DMS79 treated with DMSO at 0.1 percent for 48 hours (cell line): Measurements from ENCODE around the gene RADX.

ENCODE experiments used
- DNase-seq: peaks from one replicate; lab custom pipeline; 2025; lab: John Stamatoyannopoulos, UW

The RADX gene

DNA sequence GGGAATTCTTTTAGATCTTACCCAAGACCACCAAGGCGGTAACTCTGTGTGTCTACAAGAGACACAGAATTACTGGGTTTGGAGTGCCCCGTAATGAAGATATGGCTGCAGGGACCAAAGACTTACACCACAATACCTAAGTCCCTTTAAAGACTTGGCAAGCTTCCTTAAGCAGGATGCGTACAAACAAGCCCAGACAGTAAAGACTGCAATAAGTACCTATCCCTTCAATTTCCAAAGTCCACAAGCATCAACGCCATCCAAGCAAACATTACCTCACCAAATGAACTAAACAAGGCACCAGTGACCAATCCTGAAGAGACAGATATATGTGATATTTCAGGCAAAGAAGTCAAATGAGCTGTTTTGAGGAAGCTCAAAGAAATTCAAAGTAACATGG, 72.4 kb downstream of the RADX start:
- no peak for DNase-seq

DNA sequence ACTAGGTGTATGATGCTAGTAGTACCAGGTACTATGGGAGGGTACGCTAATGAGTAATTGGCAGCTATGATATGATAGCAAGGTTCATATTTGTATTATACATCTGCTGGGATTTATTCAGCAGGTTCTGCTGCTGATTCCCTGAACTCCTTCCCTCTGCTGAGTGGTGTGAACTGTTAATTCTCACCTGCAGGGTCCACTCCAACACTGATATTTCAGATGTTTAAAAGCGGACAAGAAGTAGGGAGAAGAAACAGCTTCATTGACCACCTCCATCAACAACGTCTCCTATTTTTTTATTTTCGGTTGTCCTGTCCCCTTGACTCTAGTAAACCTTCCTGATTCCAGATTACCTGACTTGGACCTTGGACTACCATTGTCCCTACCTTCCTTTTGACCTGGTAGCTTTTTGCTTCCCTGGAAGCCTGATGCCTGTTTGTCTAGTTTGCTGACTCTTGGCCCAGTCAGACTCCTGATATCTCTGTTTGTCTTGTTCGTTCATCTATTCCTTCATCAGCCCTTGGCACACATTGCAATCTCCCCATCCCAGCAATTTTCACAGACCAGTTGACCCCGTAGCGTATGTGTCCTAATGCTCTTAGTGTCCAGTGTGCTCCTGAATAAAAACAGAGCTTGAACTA, 80.8 kb downstream of the RADX start:
- DNase-seq = no peak

DNA sequence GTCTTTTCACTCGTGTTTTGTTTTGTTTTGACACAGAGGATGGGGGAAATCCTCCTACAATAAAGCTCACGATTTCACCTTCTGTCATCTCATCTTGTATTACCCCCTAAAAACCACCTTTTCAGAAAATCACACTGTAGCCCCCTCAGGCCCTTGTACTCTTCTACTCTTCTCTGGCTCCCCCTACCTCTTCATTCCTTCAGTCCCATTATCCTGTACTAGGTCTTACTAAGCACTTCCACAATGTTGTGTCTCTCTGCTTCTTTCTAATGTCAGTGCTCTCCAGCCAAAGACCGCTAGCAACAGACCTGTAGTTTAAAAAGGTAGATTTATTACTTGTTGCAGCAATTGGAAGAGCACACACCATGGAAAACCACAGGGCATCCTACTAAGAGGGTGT, 84.7 kb downstream of the RADX start:
- no peak for DNase-seq

DNA sequence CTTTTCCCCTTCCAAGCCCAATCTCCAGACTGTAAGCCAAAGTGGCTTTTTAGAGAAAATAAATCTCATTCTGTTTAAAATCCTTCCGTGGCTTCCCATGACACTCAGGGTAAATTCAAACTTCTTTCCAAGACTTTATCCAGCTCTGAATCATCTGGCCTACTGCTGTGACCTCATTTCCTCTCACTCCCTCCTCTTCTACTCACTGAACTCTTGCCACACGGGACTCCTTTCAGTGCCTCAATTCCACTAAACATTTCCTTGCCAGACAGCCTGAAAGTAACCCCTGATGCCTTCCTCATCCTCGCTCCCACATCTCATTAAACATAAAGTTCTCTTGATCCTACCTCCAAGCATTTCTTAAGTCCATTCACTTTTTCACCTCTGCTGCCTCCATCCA, 86.9 kb downstream of the RADX start:
- no peak for DNase-seq

DNA sequence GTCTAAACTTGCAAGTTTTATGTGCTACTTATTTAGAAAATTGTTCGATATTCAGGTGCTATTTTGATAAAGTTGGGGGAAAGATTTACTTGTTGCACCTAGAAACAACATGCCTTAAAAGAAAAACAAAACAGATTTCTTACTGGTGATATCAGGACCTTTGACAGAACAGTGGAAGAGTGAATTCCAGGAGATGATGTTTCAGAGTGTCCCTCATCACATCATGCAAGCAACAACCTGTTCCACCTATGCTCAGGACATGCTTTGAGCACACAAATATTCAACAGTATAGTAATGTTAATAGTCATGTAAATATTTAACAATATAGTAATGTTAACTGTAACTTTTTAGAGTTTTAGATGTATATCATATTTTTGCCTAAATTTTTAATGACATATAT, 90.9 kb downstream of the RADX start:
- DNase-seq = no peak

DNA sequence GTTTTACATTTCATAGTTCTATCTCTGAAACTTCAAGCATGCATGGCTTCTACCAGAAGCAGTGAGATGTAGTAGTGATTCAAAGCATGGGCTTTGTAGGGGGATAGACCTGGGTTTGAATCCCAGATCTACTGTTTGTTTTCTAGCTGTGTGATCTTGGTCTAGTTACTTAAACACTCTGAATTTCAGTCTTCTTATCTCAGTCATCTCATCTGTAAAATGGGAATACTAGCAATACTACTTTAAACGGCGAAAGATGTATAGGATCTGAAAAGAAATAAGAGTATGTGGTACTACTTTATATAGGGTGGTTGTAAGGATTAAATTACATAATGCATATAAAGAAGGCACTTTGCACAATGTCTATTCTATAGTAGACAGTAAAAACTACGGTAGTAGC, 94.7 kb downstream of the RADX start:
- no peak for DNase-seq

DNA sequence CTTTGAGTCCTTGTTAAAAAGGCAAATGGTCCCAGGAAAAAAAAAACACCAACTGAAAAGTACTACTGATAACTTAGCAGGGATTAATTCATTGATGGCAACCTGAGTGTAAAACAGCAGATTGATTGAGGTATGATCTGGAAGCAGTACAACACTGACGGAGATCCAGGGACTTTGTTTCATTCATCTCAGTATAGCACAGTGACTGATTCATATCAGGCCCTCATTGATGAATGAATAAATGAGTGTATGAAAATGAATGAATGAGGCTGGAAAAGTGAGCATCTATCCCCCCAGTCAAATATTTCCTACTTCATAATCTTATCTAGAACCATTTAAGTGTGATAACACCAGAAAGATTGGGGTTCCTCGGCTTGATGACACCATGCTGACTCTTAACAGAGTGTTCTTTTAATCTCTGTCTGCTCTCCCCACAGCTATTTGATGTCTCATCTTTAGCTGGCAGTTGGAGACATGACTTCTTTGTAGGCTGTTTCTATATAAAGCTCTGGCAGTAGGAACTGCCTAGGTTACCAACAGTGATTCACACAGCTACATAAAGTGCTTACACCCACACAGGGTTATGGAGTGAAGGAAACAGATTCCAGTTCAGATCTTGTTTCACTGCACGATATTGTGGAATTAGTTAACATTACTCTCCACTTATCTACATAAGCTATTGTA, 96.1 kb downstream of the RADX start:
- no peak for DNase-seq

DNA sequence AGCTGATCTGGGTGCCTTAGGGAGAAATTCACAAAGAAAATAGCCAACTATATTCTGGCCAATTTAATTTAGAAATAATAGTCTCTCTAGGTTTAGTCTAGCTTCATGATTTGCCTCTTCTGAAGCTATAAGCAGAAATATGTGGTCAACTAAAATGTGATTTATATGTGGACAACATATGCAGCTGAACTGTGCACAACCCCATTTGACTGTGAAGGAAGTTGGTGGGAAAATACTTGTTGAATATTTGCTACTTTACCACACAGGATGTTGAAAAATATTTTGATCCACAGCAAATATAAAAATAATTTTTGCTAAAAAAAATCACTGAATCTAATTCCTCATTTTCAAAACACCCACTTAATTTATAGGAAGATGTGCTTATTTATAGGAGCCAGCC, 99.0 kb downstream of the RADX start:
- DNase-seq = no peak

DNA sequence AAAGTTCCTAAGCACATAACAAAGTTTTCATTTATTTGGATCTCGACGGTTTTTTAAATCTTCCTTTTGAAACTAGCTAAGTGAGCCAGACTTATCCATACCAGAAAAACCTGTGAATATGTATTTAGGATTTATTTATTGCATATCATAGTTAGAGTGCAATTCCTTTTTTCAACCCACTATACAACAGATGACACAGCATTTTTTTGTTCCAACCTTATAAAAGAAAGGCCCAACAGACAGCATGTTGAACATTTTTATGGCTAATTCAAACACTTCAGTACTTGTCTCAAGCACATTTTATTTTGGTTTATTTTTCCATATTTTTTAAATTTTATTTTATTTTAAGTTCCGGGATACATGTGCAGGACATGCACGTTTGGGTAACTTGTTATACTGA, 99.6 kb downstream of the RADX start:
- DNase-seq = no peak

DNA sequence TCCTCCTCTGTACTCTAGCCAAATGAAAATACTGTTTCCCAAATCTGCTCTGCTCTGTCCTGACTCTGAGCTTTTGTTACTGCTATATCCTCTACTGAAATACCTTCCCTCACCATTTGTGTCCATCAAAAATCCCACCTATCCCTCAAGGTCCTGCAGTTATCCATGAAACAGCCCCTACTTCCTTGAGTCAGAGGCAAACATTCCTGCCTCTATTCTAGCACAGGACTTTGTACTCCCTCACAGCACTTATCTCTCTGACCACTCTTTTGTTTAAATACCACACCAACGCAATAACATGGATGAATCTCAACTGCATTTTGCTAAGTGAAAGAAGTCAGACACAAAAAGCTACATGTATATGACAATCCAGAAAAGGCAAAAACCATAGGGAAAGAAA, 104.2 kb downstream of the RADX start:
- DNase-seq = no peak

DNA sequence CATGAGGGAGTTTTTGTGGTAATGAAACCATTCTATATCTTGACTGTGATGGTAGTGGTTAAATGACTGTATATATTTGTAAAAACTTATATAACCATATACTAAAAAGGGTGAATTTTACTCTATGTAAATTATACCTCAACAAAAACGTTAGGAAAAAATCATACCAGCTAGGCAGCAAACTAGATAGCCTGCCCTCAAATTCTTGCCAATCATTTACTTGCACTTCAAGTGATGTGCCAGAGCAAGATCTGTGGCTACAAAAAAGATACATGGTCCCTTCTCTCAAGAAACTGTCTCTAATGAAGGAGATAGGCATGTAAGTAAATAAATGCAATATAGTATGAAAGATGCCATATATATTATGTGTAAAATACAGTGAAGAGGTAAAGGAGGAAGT, 104.7 kb downstream of the RADX start:
- no peak for DNase-seq

DNA sequence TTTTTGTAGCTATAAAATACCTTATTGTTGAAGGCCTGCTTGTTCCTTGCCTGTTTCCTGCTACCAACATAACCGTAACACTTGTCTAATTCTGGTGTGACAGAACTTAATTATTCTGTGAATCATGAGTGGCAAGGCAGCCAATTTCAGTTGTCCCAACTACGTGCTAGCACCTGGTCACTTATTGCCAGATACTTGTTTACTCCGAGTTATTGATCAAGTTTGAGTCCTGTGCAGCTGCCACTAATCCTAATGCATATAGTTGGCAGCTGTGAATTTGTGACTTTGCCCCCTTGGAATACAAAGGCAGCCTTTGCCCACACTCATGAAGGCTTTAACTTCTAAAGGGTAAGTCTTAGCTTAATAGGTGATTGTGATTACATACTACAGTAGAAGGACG, 106.9 kb downstream of the RADX start:
- no peak for DNase-seq

DNA sequence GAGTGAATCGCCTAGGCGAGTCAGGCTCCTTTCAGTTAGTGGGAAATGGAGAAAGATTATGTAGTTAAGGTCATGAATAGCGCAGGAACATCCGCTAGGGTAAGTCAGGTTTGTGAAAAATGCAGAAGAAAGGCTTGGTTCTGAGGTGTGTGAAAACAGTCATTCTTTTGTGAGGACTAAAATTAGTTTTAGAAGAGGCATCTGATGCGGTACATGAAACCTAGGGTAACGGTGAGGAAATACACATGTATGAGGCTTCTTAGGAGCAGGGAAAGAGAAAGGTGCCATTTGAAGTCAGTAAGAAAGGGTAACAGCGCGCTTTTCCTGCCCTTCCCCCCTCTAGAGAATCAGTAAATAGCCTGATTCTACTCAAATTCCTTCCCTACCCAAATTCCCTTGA, 114.2 kb downstream of the RADX start:
- no peak for DNase-seq

DNA sequence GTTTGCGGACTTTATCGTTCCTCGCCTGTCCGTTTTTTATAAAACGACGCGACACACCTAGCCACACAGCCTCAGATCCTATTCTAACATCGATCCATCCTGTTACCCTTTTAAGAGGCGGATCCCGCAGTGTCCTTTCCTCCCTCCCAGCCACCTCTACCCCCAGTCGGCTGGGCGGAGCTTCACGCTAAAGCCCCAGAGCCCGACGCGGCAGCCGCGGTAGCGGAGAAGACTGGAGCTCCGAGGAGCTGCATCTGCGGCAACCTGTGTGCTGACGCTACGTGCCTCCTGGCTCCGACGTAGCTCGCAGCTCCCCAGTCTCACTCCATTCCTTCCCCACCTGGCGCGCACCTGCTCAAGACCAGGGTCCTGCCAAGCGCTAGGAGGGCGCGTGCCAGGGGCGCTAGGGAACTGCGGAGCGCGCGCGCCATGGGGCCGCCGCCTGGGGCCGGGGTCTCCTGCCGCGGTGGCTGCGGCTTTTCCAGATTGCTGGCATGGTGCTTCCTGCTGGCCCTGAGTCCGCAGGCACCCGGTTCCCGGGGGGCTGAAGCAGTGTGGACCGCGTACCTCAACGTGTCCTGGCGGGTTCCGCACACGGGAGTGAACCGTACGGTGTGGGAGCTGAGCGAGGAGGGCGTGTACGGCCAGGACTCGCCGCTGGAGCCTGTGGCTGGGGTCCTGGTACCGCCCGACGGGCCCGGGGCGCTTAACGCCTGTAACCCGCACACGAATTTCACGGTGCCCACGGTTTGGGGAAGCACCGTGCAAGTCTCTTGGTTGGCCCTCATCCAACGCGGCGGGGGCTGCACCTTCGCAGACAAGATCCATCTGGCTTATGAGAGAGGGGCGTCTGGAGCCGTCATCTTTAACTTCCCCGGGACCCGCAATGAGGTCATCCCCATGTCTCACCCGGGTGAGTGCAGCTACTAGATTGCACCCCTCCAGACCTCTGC, 115.0 kb downstream of the RADX start, which contains the start of gene RNF128:
Gene RNF128, plus strand, starts transcription at position 217 of the 953 bp plus-strand sequence. Its CDS starts 213 bp downstream, at position 430.
- DNase-seq = peak; percentile 3

DNA sequence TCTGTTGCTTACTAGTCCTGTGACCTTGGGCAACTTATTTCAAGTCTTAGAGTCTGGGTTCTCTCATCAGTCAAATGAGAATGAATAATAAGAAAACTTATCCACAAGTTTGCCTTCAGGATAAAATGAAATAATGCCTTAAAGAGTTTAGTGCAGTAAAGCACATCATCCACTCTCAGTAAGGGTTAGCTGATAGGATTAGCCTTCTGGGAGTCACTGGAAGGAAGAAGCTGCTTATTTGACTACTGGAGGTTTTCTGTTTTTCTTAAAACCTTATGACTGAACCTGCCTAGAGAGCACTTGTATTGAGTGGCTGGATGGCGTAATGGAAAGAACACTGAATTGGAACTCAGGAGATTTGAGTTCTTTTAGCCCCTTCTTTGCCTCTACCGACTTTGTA, 116.6 kb downstream of the RADX start:
- no peak for DNase-seq
